ENCODE measurements around the gene STUM. TPM values are rescaled to one million over a fixed set of nuclear protein-coding genes. Genes with fewer than 3 reads are reported as not detected.

The STUM gene
- total and polyA plus RNA-seq, 7 donors = under 0.01 to 16.9 (median 7.2) TPM

DNA sequence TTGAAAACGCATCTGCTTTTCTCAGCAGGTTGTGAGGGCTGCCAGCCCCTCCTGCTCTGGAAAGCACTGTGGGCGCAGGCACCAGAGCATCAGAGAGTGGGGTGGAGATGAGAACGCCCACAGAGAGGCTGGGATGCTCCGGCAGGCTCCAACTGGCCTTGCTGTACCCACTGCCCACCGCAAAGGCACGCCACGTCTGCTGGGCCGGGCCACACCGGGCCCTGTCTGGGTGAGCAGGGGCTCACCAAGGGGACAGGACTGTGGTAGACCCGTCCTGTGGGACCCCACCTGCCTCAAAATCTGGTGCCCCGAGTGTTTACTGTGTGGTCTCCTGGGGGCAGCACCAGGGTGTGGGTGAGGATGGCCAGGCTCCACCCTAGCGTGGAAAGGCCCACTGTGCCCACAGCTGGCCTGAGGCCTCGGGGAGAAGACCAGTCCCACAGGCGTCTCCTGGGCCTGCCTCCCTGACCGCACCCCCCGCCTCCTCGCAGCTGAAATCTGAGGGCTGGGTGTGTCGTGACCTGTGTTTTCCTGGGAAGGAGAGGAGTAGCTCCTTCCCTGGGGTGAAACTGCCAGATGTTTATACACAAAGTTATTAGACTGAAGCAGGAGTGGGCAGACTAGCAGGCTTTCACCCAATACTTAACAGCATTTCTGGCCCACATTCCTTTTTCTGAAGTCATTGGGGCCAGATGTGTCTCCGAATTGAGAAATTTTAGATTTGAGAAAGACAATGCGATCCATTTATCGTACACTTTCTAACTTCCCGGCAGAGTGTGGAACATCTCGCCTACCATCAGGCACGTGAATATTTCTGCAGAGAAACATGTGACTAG, 53.8 kb downstream of the STUM start:
- Histone ChIP-seq H3K36me3 (peaks cover 0 to 8% (median 0%) of the 10 kb centered on the region in 4 donors), H3K4me1 (peaks cover 0 to 57% (median 48%) of the 10 kb centered on the region in 4 donors), H3K27me3 (no peaks in the 10 kb centered on the region), H3K27ac (peak overlapping the region; percentile 72 to 82 (median 77)), H3K9me3 (no peaks in the 10 kb centered on the region), H3K4me3 (no peak overlapping the region)
- peak; percentile 90 for DNase-seq
- TF ChIP-seq POLR2A (IDR thresholded peaks at IDR 0.05) (no peak), POLR2AphosphoS5 (IDR thresholded peaks at IDR 0.05) (peak; percentile 45 to 84 (median 60)), EP300 (IDR thresholded peaks at IDR 0.05) (peak in 3 of 4 donors; percentile 14 to 73 (median 45))
- TF ChIP-seq, protein P1, sequence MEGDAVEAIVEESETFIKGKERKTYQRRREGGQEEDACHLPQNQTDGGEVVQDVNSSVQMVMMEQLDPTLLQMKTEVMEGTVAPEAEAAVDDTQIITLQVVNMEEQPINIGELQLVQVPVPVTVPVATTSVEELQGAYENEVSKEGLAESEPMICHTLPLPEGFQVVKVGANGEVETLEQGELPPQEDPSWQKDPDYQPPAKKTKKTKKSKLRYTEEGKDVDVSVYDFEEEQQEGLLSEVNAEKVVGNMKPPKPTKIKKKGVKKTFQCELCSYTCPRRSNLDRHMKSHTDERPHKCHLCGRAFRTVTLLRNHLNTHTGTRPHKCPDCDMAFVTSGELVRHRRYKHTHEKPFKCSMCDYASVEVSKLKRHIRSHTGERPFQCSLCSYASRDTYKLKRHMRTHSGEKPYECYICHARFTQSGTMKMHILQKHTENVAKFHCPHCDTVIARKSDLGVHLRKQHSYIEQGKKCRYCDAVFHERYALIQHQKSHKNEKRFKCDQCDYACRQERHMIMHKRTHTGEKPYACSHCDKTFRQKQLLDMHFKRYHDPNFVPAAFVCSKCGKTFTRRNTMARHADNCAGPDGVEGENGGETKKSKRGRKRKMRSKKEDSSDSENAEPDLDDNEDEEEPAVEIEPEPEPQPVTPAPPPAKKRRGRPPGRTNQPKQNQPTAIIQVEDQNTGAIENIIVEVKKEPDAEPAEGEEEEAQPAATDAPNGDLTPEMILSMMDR (IDR thresholded peaks at IDR 0.05) = no peak
- intact Hi-C loops (cut with DNase I) = loop anchor here (10.0 kb wide), 1 partner anchor 178 kb away; no protein-coding TSS in a partner anchor
- 68 to 74% methylated on average over 24 of the region's 24 CpGs for WGBS, 2 donors

GRCh38 chr1:226603022-226603857, 54.7 kb downstream of the STUM start:
- peaks cover 0 to 57% (median 48%) of the 10 kb centered on the region in 4 donors for H3K4me1 ChIP-seq
- WGBS, 2 donors = 77 to 78% methylated on average over 8 of the region's 8 CpGs
- H3K27me3 ChIP-seq = no peaks in the 10 kb centered on the region
- H3K27ac ChIP-seq = peak overlapping the region; percentile 72 to 82 (median 77)
- intact Hi-C loops (cut with DNase I) = loop anchor here (10.0 kb wide), 1 partner anchor 178 kb away; no protein-coding TSS in a partner anchor
- TF ChIP-seq POLR2A (IDR thresholded peaks at IDR 0.05) (no peak), POLR2AphosphoS5 (IDR thresholded peaks at IDR 0.05) (no peak), EP300 (IDR thresholded peaks at IDR 0.05) (no peak)
- TF ChIP-seq, protein P1 (IDR thresholded peaks at IDR 0.05) = no peak
- peak; percentile 83 for DNase-seq
- no peak overlapping the region for H3K4me3 ChIP-seq
- H3K36me3 ChIP-seq = peaks cover 0 to 8% (median 0%) of the 10 kb centered on the region in 4 donors
- no peaks in the 10 kb centered on the region for H3K9me3 ChIP-seq

GRCh38 chr1:226603858-226604559, 55.4 kb downstream of the STUM start:
- Histone ChIP-seq H3K27ac (peak overlapping the region; percentile 72 to 82 (median 77)), H3K9me3 (no peaks in the 10 kb centered on the region), H3K27me3 (no peaks in the 10 kb centered on the region), H3K4me1 (peaks cover 0 to 59% (median 48%) of the 10 kb centered on the region in 4 donors), H3K4me3 (no peak overlapping the region), H3K36me3 (peaks cover 0 to 1% (median 0%) of the 10 kb centered on the region in 4 donors)
- DNase-seq = peak; percentile 58
- intact Hi-C loops (cut with DNase I) = loop anchor here (10.0 kb wide), 1 partner anchor 179 kb away; no protein-coding TSS in a partner anchor
- TF ChIP-seq POLR2AphosphoS5 (IDR thresholded peaks at IDR 0.05) = no peak
- TF ChIP-seq POLR2A (IDR thresholded peaks at IDR 0.05) = no peak
- TF ChIP-seq EP300 (IDR thresholded peaks at IDR 0.05) = no peak
- TF ChIP-seq, protein P1 (IDR thresholded peaks at IDR 0.05) = no peak
- WGBS, 2 donors = 78 to 81% methylated on average over 19 of the region's 19 CpGs
